Right ventricle myocardium inferior (tissue), 1 donor: Measurements from ENCODE around the gene NSUN2. TPM values are rescaled to one million over a fixed set of nuclear protein-coding genes. Genes with fewer than 3 reads are reported as not detected.
"Not testable (repeated sequence)": the region's sequence is repeated elsewhere in the genome, so short reads cannot be mapped to it uniquely, and the experiment has no call there.

Experiments
- ATAC-seq: fragments of 200-7000 bp; cut with Tn5 transposase; one replicate; pipeline ENCODE4 v1.9.1; 2020; ENCODE audit warnings: mild to moderate bottlenecking, moderate library complexity
- DNase-seq: peaks from one replicate; pipeline ENCODE4 v3.0.0; 2021; ENCODE audit errors: missing footprints
- intact Hi-C: fragments of 100-400 bp; cut with DNase I; formaldehyde crosslinking; loops from one replicate; pipeline ENCODE4 v1.11.0; 2022
- long read RNA-seq: library from polyadenylated mRNA; unstranded; transcript quantifications from one replicate; pipeline ENCODE4 v2.0.0, GENCODE V29; 2021
- total RNA-seq: library from RNA; stranded (reverse); fragmentation: NEBNext Ultra II Directional; extraction: Animal tissue kit (Norgen Biotek cat#: 25700); gene quantifications from one replicate; pipeline ENCODE4 v1.2.1, GENCODE V29; 2021
- donor health status: DM: no; HTN: yes; CAD: no; lungs with severe emphysema.

NSUN2 gene
- total RNA-seq: 34.2 TPM
- long read RNA-seq, transcript NSUN2-201 (19 exons, 3,303 nt): major isoform, 22 of 30 reads
- long read RNA-seq, partial matches to known transcripts: 1 of 30 reads
- long read RNA-seq, other reads (novel, unspliced or antisense): 4 of 30 reads

DNA sequence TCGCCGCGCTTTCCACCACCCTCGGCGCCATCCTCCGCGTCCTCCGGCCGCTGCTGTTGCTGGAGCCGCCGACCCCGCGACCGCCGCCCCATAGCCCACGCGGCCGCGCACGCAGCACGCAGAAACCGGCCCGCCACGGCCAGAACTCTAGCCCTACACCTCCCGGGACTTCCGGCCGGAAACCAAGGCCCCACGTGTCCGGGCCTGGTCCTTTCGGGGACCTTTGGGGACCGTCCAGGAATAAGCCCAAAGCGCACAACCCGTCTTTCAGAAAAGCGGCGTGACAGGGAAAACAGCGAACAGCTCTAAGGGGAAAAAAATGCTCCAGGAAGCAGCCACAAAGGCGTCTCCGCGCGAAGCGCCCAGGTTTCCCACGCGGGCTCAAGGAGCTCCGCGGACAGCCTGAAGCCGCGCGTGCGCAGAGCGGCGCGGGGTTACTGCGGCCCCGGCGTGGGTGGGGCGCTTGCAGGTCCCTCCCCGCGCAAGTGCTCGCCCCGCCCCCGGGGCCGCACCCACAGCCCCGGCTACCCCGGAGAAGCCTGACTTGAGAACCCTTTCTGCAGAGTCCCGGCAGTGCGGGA is at the start of gene NSUN2, which contains the start of gene SRD5A1:
NSUN2 (minus strand) TSS at position 157 of the 581 bp plus-strand sequence; CDS start at position 92, 65 bp downstream.
SRD5A1 (plus strand) TSS at position 553 of the 581 bp plus-strand sequence. CDS start 137 bp downstream, outside the sequence.
- peak; percentile 99 for ATAC-seq
- DNase-seq: peak; percentile 96
- intact Hi-C loops: loop anchor here (1.0 to 2.0 kb wide), 2 partner anchors 80 to 112 kb away; partner anchors contain the start of gene TENT4A

DNA sequence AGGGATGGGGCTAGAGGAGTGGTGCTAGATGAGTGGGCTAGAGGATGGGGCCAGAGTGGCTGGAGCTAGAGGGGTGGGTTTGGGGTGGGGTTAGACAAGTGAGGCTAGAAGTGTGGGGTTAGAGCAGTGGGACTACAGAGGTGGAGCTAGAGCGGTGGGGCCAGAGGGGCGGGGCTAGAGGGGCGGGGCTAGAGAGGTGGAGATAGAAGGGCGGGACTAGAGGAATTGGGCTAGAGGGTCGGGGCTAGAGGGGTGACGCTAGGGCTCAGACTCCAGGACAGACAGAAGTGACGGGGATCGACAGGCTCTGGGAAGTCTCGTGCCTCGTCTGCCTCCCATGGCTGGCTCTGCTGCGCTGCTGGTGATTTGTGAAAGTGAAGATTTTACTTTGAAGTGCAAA is 49.4 kb upstream of the NSUN2 start:
- DNase-seq (no peak), ATAC-seq (no peak)
- intact Hi-C loops: no loop called here

- DNase-seq: no peak
- intact Hi-C loops: no loop called here
- ATAC-seq: no peak
Measured at GRCh38 chr5:6681682-6682081, 48.8 kb upstream of the NSUN2 start.

DNA sequence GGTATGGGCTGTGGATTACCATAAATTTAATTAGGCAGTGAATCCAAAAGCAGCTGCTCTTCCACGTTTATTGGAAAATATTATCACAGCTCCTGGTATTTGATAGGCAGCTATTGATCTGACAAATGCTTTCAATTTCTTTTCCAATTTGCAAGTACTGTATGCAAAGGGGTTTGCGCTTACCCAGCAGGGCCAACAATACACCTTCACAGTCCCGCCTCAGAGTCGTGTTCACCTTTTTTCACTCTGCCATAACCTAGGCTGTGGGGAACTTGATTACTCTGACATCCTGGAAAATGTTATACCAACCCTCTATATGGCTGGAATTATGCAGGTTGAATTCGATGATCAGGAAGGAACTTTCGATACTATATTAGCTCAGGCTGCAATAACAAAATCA is 48.1 kb upstream of the NSUN2 start:
- DNase-seq (no peak), ATAC-seq (no peak)
- intact Hi-C loops: no loop called here

GRCh38 chr5:6678385-6678784 is 45.5 kb upstream of the NSUN2 start:
- intact Hi-C loops: no loop called here
- no peak for ATAC-seq
- no peak for DNase-seq

DNA sequence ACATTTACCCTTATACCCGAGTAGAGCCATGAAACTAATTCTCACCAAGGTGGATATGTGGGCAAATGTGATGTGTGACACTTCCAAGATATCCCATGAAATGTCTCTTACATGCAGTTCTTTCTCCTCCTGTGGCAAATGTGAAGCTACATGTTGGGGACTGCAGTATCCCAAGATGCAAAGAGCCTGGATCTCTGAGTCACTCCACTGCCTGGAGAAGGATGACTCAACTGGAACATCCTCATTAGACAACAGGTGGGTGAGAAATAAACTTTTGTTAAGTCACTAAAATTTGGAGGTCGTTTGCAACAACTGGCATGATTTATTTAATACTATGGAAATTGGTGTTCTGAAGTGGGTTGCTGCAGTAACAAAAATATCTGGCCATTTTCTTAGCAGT is 43.9 kb upstream of the NSUN2 start:
- ATAC-seq (no peak), DNase-seq (no peak)
- intact Hi-C loops: no loop called here

- DNase-seq (no peak), ATAC-seq (no peak)
- intact Hi-C loops: no loop called here
Measured at GRCh38 chr5:6675784-6676491, 43.1 kb upstream of the NSUN2 start.

DNA sequence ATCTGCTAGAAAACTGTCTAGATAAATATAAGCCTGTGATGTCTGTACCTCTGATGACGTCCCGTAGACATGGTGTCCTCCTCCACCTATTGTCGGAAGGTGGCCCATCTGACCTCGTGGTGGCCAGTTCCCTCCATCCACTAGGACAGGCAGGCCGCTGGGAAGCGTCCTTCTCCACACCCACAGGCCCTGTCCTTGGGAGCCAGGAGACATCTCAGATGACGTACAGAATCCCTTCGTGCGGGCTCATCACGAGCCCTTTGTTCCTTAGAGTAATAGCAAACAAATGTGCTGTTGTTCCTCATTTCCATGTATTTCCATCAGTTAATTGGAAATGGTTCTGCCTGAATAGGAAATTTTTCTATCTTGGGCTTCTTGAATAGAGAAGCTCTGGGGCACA is 42.0 kb upstream of the NSUN2 start:
- ATAC-seq (no peak), DNase-seq (no peak)
- intact Hi-C loops: no loop called here

- intact Hi-C loops: no loop called here
- no peak for ATAC-seq
- DNase-seq: no peak
Measured at GRCh38 chr5:6674421-6674820, 41.6 kb upstream of the NSUN2 start.

- ATAC-seq (no peak), DNase-seq (no peak)
- intact Hi-C loops: no loop called here
Measured at GRCh38 chr5:6673963-6674362, 41.1 kb upstream of the NSUN2 start.

- intact Hi-C loops: no loop called here
- no peak for DNase-seq
- ATAC-seq: no peak
Measured at GRCh38 chr5:6673031-6673430, 40.2 kb upstream of the NSUN2 start.

- intact Hi-C loops, DNase-seq, ATAC-seq: not testable (repeated sequence)
Measured at GRCh38 chr5:6668717-6669116, 35.9 kb upstream of the NSUN2 start.

DNA sequence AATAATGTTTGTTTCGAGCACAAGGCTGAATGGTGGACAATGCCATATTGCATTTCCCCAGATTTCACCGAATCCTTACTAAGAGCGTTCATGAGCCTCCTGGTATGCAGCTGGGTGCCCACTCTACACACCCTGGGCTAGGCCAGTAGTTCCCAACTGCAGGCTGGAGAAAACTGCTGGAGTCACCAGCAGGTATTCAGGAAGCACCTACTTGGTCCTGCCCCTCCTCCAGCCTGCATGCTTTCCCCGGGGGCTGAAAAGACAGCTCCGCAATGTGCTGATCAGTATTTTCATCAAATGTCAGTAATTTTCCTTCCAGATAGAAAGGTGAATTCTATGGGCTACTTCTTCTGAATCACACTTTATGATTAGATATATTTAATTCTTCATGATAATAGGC is 34.8 kb upstream of the NSUN2 start:
- DNase-seq (no peak), ATAC-seq (no peak)
- intact Hi-C loops: no loop called here

GRCh38 chr5:6666762-6667161 is 33.9 kb upstream of the NSUN2 start:
- intact Hi-C loops: no loop called here
- no peak for ATAC-seq
- no peak for DNase-seq

DNA sequence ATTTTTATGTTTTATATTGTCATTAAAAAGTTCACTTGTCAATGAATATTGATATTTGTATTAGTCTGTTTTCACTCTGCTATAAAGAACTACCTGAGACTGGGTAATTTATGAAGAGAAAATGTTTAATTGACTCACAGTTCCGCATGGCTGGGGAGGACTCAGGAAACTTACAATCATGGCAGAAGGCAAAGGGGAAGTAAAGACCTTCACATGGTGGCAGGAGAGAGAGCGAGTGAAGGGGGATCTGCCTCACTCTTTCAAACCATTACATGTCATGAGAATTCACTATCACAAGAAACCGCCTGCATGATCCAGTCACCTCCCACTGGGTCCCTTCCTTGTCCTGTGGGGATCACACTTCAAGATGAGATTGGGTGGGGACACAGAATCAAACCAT is 27.8 kb upstream of the NSUN2 start:
- DNase-seq (no peak), ATAC-seq (no peak)
- intact Hi-C loops: no loop called here

GRCh38 chr5:6659941-6660684 is 27.3 kb upstream of the NSUN2 start:
- DNase-seq (no peak), ATAC-seq (no peak)
- intact Hi-C loops: no loop called here

- DNase-seq (no peak), ATAC-seq (no peak)
- intact Hi-C loops: no loop called here
Measured at GRCh38 chr5:6656680-6657079, 23.8 kb upstream of the NSUN2 start.

DNA sequence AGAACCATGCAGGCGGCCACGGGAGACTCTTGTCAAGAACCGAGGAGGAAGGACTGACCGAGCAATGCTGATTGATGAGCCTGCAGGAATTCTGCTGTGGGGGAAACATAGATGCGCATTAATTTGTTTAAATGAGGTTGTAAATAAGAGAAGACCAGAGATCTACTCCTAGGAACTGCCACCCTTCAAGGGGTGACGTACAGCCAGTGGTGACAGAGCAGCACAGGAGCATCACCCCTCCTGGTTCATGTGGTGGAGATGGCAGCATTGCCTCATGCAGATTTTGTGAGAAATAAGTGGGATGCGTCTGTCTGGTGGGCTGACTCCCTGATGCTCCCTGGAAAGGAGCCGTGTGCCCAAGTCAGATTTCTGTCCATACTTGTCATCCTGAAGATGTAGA is 22.6 kb upstream of the NSUN2 start:
- intact Hi-C loops: no loop called here
- DNase-seq (no peak), ATAC-seq (no peak)

DNA sequence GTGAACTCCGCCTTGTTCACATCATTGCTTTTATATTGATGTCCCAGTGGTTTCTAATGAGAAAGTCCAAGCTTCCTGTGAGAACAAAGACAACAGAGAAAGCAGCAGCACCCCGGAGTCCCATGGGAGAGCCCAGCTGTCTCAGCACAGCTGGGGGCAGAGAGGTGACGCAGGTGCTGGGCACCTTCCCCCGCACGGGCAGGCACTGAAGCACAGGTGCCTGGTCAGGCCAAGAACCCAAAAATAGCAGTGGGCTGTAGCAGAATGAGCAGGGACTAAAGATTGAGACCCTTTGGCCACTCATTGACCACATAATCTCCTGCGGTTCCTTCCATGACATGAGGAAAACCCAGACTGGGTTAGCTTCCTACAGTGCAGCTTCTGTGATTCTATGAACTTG is 19.2 kb upstream of the NSUN2 start:
- DNase-seq (no peak), ATAC-seq (no peak)
- intact Hi-C loops: no loop called here

DNA sequence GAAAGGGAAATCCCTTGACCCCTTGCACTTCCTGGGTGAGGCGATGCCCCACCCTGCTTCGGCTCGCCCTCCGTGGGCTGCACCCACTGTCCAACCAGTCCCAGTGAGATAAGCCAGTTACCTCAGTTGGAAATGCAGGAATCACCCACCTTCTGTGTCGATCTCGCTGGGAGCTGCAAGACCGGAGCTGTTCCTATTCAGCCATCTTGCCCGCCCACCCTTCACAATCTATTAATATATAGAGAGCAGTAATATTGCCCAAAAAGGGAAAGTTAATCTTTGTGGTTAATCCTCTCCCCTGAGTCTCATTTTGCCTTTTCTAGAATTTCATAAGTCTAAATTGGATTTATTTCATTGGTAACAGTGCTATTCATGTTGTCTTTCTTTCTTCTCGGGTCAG is 16.8 kb upstream of the NSUN2 start:
- ATAC-seq (no peak), DNase-seq (no peak)
- intact Hi-C loops: no loop called here
